GM10266 (cell line): ENCODE data around the gene TEC.
A peak's percentile ranks its signal among the peaks of the same experiment; 100 is the strongest.

ENCODE experiments used
- DNase-seq: peaks from one replicate; pipeline ENCODE4 v3.0.0; 2012; ENCODE audit errors: extremely low spot score
- TF ChIP-seq, protein P1 (sequence below): IDR thresholded peaks from 2 replicates; pipeline ENCODE4 v1.5.1; 2012; ENCODE audit warnings: mild to moderate bottlenecking, low read depth; ENCODE audit not compliant: control insufficient read depth, insufficient read depth; ENCODE audit errors: missing control alignments

Gene TEC

DNA sequence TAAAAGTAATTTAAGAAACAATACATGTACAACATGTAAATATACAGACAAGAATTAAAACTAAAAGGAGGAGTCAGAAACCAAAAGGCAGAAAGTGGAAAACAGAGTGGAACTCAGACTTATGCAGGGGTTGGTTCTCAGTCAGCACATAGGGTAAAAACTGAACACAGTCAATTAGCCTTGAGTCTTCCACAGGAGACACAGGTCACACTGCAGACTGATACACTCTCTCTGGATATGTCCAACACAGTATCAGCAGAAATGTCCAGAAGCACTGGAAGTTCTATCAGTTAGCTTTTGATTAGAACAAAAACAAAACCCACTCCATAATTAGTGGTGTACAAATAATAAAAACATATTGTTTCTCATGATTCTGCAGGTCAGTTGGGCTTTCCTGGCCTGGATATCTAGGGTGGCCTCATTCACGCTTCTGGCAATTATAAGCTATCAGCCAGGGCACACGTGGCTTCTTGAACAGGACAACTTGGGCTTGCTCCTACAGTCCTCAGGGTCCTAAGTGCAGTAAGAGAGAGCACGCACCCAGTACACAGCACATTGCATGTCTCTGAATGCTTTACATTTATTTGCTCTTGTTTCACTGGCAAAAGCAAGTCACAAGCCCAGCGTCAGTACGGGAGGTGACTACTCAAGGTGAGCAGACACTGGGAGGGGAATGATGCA, 21.6 kb downstream of the TEC start:
- TF ChIP-seq, protein P1, sequence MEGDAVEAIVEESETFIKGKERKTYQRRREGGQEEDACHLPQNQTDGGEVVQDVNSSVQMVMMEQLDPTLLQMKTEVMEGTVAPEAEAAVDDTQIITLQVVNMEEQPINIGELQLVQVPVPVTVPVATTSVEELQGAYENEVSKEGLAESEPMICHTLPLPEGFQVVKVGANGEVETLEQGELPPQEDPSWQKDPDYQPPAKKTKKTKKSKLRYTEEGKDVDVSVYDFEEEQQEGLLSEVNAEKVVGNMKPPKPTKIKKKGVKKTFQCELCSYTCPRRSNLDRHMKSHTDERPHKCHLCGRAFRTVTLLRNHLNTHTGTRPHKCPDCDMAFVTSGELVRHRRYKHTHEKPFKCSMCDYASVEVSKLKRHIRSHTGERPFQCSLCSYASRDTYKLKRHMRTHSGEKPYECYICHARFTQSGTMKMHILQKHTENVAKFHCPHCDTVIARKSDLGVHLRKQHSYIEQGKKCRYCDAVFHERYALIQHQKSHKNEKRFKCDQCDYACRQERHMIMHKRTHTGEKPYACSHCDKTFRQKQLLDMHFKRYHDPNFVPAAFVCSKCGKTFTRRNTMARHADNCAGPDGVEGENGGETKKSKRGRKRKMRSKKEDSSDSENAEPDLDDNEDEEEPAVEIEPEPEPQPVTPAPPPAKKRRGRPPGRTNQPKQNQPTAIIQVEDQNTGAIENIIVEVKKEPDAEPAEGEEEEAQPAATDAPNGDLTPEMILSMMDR = no peak
- peak; percentile 21 for DNase-seq

DNA sequence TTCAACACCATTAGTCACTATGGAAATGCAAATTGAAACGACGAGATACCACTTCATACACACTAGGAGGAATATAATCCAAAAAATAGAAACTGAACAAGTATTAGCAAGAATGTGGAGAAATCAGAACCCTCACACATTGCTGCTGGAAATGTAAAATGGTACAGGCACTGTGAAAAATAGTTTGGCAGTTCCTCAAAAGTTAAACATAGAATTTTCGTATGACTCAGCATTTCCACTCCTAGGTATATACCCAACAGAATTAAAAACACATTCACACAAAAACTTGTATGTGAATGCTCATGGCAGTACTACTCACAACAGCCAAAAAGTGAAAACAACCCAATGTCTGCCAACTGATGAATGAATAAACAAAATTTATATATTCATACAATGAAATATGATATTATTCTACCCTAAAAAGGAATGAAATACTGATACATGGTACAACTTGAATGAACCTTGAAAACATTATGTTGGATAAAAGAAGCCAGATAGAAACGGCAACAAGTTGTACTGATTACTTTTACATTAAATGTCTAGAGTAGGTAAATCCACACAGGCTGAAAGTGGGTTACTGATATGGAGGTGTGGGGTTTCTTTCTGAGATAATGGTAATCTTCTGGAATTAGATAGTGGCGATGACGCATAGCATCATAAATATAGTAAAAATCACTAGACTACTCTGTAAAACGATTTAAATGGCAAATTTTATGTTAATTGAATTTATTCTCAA, 22.3 kb downstream of the TEC start:
- DNase-seq = no peak
- TF ChIP-seq, protein P1 = no peak

DNA sequence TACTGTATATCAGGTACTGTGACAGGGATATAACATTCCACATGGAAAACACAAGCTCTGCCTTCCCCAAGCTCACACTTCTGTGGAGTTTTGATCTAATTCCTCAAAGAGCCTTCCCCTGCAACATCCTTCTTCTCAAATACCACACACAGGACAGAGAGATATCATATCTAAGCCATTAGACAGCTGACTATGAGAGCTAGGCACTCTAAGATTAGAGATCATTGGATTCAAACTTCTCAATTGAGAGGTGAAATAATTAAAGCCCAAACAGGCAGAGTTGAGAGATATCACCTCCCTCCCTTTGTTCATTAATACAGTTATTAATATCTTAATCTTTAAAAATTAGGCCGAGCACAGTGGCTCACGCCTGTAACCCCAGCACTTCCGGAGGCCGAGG, 25.0 kb downstream of the TEC start:
- no peak for DNase-seq
- TF ChIP-seq, protein P1 = no peak

DNA sequence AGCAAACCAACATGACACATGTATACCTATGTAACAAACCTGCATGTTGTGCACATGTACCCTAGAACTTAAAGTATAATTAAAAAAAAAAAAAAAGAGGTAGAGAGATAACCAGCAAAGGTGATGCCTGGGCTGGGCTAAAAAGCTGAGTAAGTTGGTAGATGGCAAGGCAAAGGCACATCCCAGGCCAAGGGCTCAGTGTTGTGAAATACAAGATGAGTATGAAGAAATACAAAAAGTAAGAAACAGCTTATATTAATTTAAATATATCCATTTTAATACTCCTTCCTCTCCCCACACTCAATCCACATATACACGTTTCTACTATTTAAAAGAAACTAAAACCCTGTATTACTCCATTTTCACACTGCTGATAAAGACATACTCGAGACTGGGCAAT, 25.8 kb downstream of the TEC start:
- DNase-seq = no peak
- TF ChIP-seq, protein P1 = no peak

DNA sequence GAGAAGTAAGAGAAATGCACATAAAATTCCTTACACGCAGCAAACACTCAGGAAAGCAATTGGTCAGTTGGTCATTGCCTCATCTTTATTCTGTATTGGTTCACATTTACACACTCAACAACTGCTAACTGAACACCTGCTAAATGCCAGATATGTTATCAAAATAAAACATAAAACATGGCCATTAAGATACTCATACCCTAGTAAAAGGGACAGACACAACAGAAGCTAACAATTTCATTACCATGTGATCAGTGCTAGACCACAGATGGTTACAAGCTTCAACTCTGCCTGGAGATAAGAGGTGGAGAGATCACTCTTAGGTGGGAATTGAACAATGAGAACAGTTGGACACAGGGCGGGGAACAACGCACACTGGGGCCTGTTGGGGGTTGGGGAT, 26.2 kb downstream of the TEC start:
- TF ChIP-seq, protein P1 = no peak
- DNase-seq = no peak

DNA sequence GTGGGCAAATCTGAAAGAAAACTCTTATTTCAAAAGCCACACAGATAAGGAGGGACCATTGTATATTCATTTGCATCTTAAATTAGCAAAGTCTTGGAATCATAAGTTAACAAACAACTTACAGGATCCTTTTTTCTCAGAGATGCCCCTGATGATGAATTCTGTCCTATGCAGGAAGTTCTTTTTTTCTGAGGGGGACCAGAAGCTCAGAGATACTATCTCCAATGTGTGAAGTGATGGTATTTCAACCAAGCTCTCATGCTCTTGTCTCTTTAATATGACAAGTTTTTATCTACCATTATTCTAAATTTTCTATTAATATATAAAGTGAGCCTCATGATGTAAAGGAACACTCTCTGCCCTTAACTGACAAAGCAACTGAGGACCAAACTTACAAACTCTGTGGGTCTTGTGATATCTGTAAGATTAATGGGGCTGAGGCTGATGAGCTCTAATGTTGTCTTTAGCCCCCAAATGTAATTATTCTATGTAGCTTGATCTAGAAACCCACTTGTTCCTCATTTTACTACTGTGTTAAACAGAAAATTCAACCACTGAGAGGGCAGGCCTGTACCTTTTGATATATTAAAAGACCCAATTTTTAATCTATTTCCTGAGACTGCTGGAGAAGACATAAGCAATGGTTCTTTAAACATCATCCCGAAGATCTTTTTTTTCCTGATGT, 27.0 kb downstream of the TEC start:
- TF ChIP-seq, protein P1 = no peak

More for the DNA sequence above, 27.0 kb downstream of the TEC start:
- DNase-seq = no peak
